Activated CD4-positive, alpha-beta T cell treated with anti-CD3 and anti-CD28 coated beads, Interleukin-2, amount 50 U/mL, for 1 hour (primary cell): ENCODE results near the gene BRD2.

Experiments
- DNase-seq: peaks from one replicate; pipeline ENCODE4 v3.0.0-alpha.2; 2020

Gene BRD2

GRCh38 chr6:32973144-32974015, 5.0 kb downstream of the BRD2 start:
- no peak for DNase-seq

- no peak for DNase-seq
Observed at GRCh38 chr6:32974016-32974333, 5.6 kb downstream of the BRD2 start.

- no peak for DNase-seq
Observed at GRCh38 chr6:32974541-32975308, 6.3 kb downstream of the BRD2 start.

- no peak for DNase-seq
Observed at GRCh38 chr6:32975886-32976285, 7.5 kb downstream of the BRD2 start.

GRCh38 chr6:32976334-32977069, 8.1 kb downstream of the BRD2 start:
- DNase-seq = no peak

- no peak for DNase-seq
Observed at GRCh38 chr6:32977272-32977952, 9.0 kb downstream of the BRD2 start.

- no peak for DNase-seq
Observed at GRCh38 chr6:32977953-32978324, 9.5 kb downstream of the BRD2 start.

GRCh38 chr6:32979720-32980487, 11.5 kb downstream of the BRD2 start:
- DNase-seq = no peak

GRCh38 chr6:32980488-32981038, 12.2 kb downstream of the BRD2 start:
- no peak for DNase-seq

- DNase-seq = no peak
Observed at GRCh38 chr6:32982084-32982701, 13.8 kb downstream of the BRD2 start.

- DNase-seq = no peak
Observed at GRCh38 chr6:32982702-32983492, 14.5 kb downstream of the BRD2 start.

GRCh38 chr6:32983493-32983848, 15.1 kb downstream of the BRD2 start:
- DNase-seq = no peak

GRCh38 chr6:32983964-32984621, 15.7 kb downstream of the BRD2 start:
- DNase-seq = no peak

GRCh38 chr6:32984622-32985389, 16.4 kb downstream of the BRD2 start:
- peak; percentile 94 for DNase-seq

- no peak for DNase-seq
Observed at GRCh38 chr6:32989368-32989767, 21.0 kb downstream of the BRD2 start.

- no peak for DNase-seq
Observed at GRCh38 chr6:32991972-32992371, 23.6 kb downstream of the BRD2 start.

GRCh38 chr6:32993363-32993973, 25.1 kb downstream of the BRD2 start:
- no peak for DNase-seq

GRCh38 chr6:32995448-32995847, 27.1 kb downstream of the BRD2 start:
- DNase-seq = no peak

- DNase-seq = no peak
Observed at GRCh38 chr6:33000055-33000454, 31.7 kb downstream of the BRD2 start.
